OCI-LY7 (cell line): ENCODE data around the gene GNG12. TPM values are rescaled to one million over a fixed set of nuclear protein-coding genes. Genes with fewer than 3 reads are reported as not detected.

ENCODE experiments used
- BruUV-seq: library from RNA; stranded (reverse); fragments of 400-500 nt; replicated peaks from 2 replicates; lab custom pipeline; 2021; lab: Mats Ljungman, UMichigan
- CTCF ChIA-PET: fragments of 300-600 bp; sonication (Branson Sonifier 250); formaldehyde crosslinking; loops from one replicate; lab custom pipeline; 2022; ENCODE audit warnings: antibody characterized with exemption; ENCODE audit not compliant: unreplicated experiment; lab: Charles Lee
- POLR2A ChIA-PET: fragments of 300-600 bp; sonication (Branson Sonifier 250); formaldehyde crosslinking; loops from one replicate; lab custom pipeline; 2022; ENCODE audit warnings: antibody characterized with exemption; lab: Charles Lee
- DNase-seq: peaks from one replicate; pipeline ENCODE4 v3.0.0-alpha.2; 2015; ENCODE audit warnings: low spot score
- H2AFZ ChIP-seq: fragments of 200-600 bp; sonication (generic), shearing (Covaris generic); 2 replicates; pipeline ENCODE4 v1.6.1; 2014; ENCODE audit warnings: mild to moderate bottlenecking, antibody characterized with exemption, low read length, moderate library complexity
- H3K27ac ChIP-seq: fragments of 200-600 bp; sonication (generic); 2 replicates; pipeline ENCODE4 v1.5.1; 2014; ENCODE audit warnings: mixed run types, low read depth, mild to moderate bottlenecking, moderate library complexity, low read length, inconsistent platforms; ENCODE audit not compliant: poor library complexity, severe bottlenecking
- H3K36me3 ChIP-seq: fragments of 200-600 bp; sonication (generic); 2 replicates; pipeline ENCODE4 v1.6.1; 2014; ENCODE audit warnings: mild to moderate bottlenecking, antibody characterized with exemption, low read length, moderate library complexity, mixed read lengths; ENCODE audit not compliant: insufficient read depth
- H3K4me1 ChIP-seq: fragments of 200-600 bp; sonication (generic); 2 replicates; pipeline ENCODE4 v1.5.1; 2014; ENCODE audit warnings: mild to moderate bottlenecking, low read length; ENCODE audit not compliant: insufficient read depth, poor library complexity, severe bottlenecking
- H3K4me2 ChIP-seq: fragments of 200-600 bp; sonication (generic); 2 replicates; pipeline ENCODE4 v1.6.1; 2014; ENCODE audit warnings: mild to moderate bottlenecking, low read length
- H3K4me3 ChIP-seq: fragments of 200-600 bp; sonication (generic); 2 replicates; pipeline ENCODE4 v1.5.1; 2014; ENCODE audit warnings: mild to moderate bottlenecking, low read depth, low read length; ENCODE audit not compliant: poor library complexity, severe bottlenecking
- H3K79me2 ChIP-seq: fragments of 200-600 bp; sonication (generic); 2 replicates; pipeline ENCODE4 v1.6.1; 2016; ENCODE audit warnings: low read depth, mild to moderate bottlenecking, low read length, moderate library complexity, mixed read lengths; ENCODE audit not compliant: insufficient read depth
- H3K9me2 ChIP-seq: fragments of 200-600 bp; sonication (generic); 2 replicates; pipeline ENCODE4 v1.6.1; 2016; ENCODE audit warnings: mild to moderate bottlenecking, low read length, mixed read lengths; ENCODE audit not compliant: insufficient read depth
- H3K9me3 ChIP-seq: fragments of 200-600 bp; sonication (generic); 2 replicates; pipeline ENCODE4 v1.6.1; 2014; ENCODE audit warnings: mild to moderate bottlenecking, mixed run types, low read length, mixed read lengths
- H4K20me1 ChIP-seq: fragments of 200-600 bp; sonication (generic); 2 replicates; pipeline ENCODE4 v1.6.1; 2014; ENCODE audit warnings: mild to moderate bottlenecking, antibody characterized with exemption, low read length, moderate library complexity, mixed read lengths; ENCODE audit not compliant: insufficient read depth
- EZH2phosphoT487 ChIP-seq: fragments of 200-600 bp; sonication (generic); IDR thresholded peaks from 2 replicates; pipeline ENCODE4 v1.6.1; 2018; ENCODE audit warnings: low read depth, borderline replicate concordance, mild to moderate bottlenecking, mixed run types, antibody characterized with exemption, low read length, moderate library complexity, mixed read lengths
- intact Hi-C: fragments of 100-400 bp; cut with micrococcal nuclease; formaldehyde crosslinking; loops from one replicate; pipeline ENCODE4 v1.10.0; 2022; ENCODE audit not compliant: unreplicated experiment
- total RNA-seq, 2 experiments: library from RNA; depleted of rRNA in 1 of 2; stranded (reverse); fragments of >200 nt in 1 of 2; shearing (Covaris generic) in 1 of 2; gene quantifications; 2 replicates each; pipeline ENCODE4 v1.2.3, GENCODE V29; 2014 to 2022
- TF ChIP-seq, protein P1 (sequence below): fragments of 200-600 bp; sonication (generic); conservative IDR thresholded peaks from 2 replicates; pipeline ENCODE4 v1.5.1; 2014; ENCODE audit warnings: mild to moderate bottlenecking, antibody characterized with exemption, low read length, moderate library complexity, mixed read lengths

GNG12 gene
- total RNA-seq, 2 experiments from 2014 or later = 0.10 TPM; not detected in 1

- no TSS peak for BruUV-seq
- Histone ChIP-seq H3K4me3 (no peak overlapping the region), H3K79me2 (no peaks in the 10 kb centered on the region), H3K27ac (no peak overlapping the region), H3K9me2 (no peaks in the 10 kb centered on the region), H3K36me3 (no peaks in the 10 kb centered on the region), H4K20me1 (no peaks in the 10 kb centered on the region), H3K4me1 (no peaks in the 10 kb centered on the region), H3K9me3 (no peaks in the 10 kb centered on the region), H2AFZ (no peak overlapping the region), H3K4me2 (no peak overlapping the region)
- CTCF ChIA-PET = no interaction called here
- no peak for TF ChIP-seq EZH2phosphoT487
- TF ChIP-seq, protein P1, sequence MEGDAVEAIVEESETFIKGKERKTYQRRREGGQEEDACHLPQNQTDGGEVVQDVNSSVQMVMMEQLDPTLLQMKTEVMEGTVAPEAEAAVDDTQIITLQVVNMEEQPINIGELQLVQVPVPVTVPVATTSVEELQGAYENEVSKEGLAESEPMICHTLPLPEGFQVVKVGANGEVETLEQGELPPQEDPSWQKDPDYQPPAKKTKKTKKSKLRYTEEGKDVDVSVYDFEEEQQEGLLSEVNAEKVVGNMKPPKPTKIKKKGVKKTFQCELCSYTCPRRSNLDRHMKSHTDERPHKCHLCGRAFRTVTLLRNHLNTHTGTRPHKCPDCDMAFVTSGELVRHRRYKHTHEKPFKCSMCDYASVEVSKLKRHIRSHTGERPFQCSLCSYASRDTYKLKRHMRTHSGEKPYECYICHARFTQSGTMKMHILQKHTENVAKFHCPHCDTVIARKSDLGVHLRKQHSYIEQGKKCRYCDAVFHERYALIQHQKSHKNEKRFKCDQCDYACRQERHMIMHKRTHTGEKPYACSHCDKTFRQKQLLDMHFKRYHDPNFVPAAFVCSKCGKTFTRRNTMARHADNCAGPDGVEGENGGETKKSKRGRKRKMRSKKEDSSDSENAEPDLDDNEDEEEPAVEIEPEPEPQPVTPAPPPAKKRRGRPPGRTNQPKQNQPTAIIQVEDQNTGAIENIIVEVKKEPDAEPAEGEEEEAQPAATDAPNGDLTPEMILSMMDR = no peak
- POLR2A ChIA-PET = interaction anchor here (0.8 kb wide), 1 partner anchor 32 kb away, joined by 3 read pairs; no protein-coding TSS in a partner anchor
- intact Hi-C loops = no loop called here
- DNase-seq = no peak
Observed at GRCh38 chr1:67869233-67869632, 36.0 kb upstream of the GNG12 start.

DNA sequence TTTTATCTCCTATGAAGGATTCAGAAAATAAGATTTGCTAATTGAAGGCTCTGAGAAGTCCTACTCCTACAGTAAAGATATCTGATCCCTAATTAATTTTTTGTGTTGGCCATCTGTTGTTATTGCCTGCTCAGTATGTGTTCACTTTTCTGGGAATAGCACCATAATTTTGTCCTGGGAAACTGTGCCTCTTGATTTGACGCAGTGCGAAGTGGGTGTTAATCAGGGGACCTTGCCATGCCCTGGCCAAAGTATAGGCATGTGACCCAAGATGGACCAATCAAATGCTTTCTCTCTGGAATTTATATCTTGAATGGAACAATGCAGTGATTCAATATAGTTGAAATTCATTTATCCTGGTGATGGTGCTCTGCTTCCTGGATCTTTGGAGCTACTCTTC is 30.4 kb upstream of the GNG12 start:
- Histone ChIP-seq H3K4me2 (no peak overlapping the region), H4K20me1 (no peaks in the 10 kb centered on the region), H3K36me3 (no peaks in the 10 kb centered on the region), H2AFZ (no peak overlapping the region), H3K9me2 (no peaks in the 10 kb centered on the region), H3K4me3 (no peak overlapping the region), H3K4me1 (no peaks in the 10 kb centered on the region), H3K9me3 (no peaks in the 10 kb centered on the region), H3K27ac (no peak overlapping the region), H3K79me2 (no peaks in the 10 kb centered on the region)
- TF ChIP-seq, protein P1 = no peak
- TF ChIP-seq EZH2phosphoT487 = no peak
- DNase-seq = no peak
- intact Hi-C loops = no loop called here
- ChIA-PET POLR2A (no interaction called here), CTCF (no interaction called here)
- BruUV-seq = no TSS peak

- POLR2A ChIA-PET = interaction anchor here (0.6 to 1.2 kb wide), 2 partner anchors 43 to 694 kb away, joined by 3 read pairs; no protein-coding TSS in a partner anchor
- Histone ChIP-seq H4K20me1 (no peaks in the 10 kb centered on the region), H3K9me3 (no peaks in the 10 kb centered on the region), H3K36me3 (no peaks in the 10 kb centered on the region), H3K4me1 (no peaks in the 10 kb centered on the region), H3K4me2 (no peak overlapping the region), H3K27ac (no peak overlapping the region), H3K79me2 (no peaks in the 10 kb centered on the region), H3K4me3 (no peak overlapping the region), H2AFZ (no peak overlapping the region), H3K9me2 (no peaks in the 10 kb centered on the region)
- CTCF ChIA-PET = interaction anchor here (0.5 kb wide), 1 partner anchor 21 kb away, joined by 3 read pairs; no protein-coding TSS in a partner anchor
- intact Hi-C loops = no loop called here
- DNase-seq = no peak
- TF ChIP-seq, protein P1 = no peak
- no peak for TF ChIP-seq EZH2phosphoT487
- no TSS peak for BruUV-seq
Observed at GRCh38 chr1:67862685-67863084, 29.4 kb upstream of the GNG12 start.
